ENCODE results near the gene MPHOSPH6. TPM values are rescaled to one million over a fixed set of nuclear protein-coding genes. Genes with fewer than 3 reads are reported as not detected.
"Not testable (repeated sequence)": the region's sequence is repeated elsewhere in the genome, so short reads cannot be mapped to it uniquely, and the experiment has no call there.

MPHOSPH6 gene
- total and polyA plus RNA-seq, 12 donors, result 7.0 to 15.2 (median 10.8) TPM

- H3K4me3 ChIP-seq, result no peak overlapping the region
- peaks cover 0 to 6% (median 0%) of the 10 kb centered on the region in 7 donors for H3K27me3 ChIP-seq
- no peak for DNase-seq
- no peak overlapping the region for H3K27ac ChIP-seq
- no peak for TF ChIP-seq CTCF (IDR thresholded peaks at IDR 0.05)
- no peaks in the 10 kb centered on the region for H3K4me1 ChIP-seq
- intact Hi-C loops (cut with DNase I), result no loop called here
- 90 to 93% methylated on average over 2 of the region's 2 CpGs for WGBS, 2 donors
- H3K9me3 ChIP-seq, result no peaks in the 10 kb centered on the region
- no peaks in the 10 kb centered on the region for H3K36me3 ChIP-seq
- no peak for ATAC-seq
Measured at GRCh38 chr16:82118749-82119148, 51.3 kb downstream of the MPHOSPH6 start.

- TF ChIP-seq CTCF (IDR thresholded peaks at IDR 0.05), result no peak
- Histone ChIP-seq H3K4me3 (no peak overlapping the region), H3K4me1 (no peaks in the 10 kb centered on the region), H3K9me3 (no peaks in the 10 kb centered on the region), H3K27ac (no peak overlapping the region), H3K36me3 (no peaks in the 10 kb centered on the region), H3K27me3 (peaks cover 0 to 5% (median 0%) of the 10 kb centered on the region in 7 donors)
- 76 to 85% methylated on average over 1 of the region's 1 CpG for WGBS, 2 donors
- intact Hi-C loops (cut with DNase I), result no loop called here
- DNase-seq (no peak), ATAC-seq (no peak)
Measured at GRCh38 chr16:82116535-82116934, 53.5 kb downstream of the MPHOSPH6 start.

GRCh38 chr16:82113741-82114140 lies 56.3 kb downstream of the MPHOSPH6 start:
- 73 to 75% methylated on average over 3 of the region's 3 CpGs for WGBS, 2 donors
- intact Hi-C loops (cut with DNase I), result no loop called here
- Histone ChIP-seq H3K4me1 (no peaks in the 10 kb centered on the region), H3K27ac (no peak overlapping the region), H3K27me3 (peaks cover 0 to 13% (median 0%) of the 10 kb centered on the region in 7 donors), H3K9me3 (no peaks in the 10 kb centered on the region), H3K36me3 (no peaks in the 10 kb centered on the region), H3K4me3 (no peak overlapping the region)
- no peak for TF ChIP-seq CTCF (IDR thresholded peaks at IDR 0.05)
- DNase-seq (no peak), ATAC-seq (no peak)

- ATAC-seq, result no peak
- no peak overlapping the region for H3K4me3 ChIP-seq
- no peaks in the 10 kb centered on the region for H3K36me3 ChIP-seq
- intact Hi-C loops (cut with DNase I), result no loop called here
- no peaks in the 10 kb centered on the region for H3K9me3 ChIP-seq
- no peak for DNase-seq
- no peak for TF ChIP-seq CTCF (IDR thresholded peaks at IDR 0.05)
- WGBS, 2 donors, result 82 to 88% methylated on average over 2 of the region's 2 CpGs
- no peak overlapping the region for H3K27ac ChIP-seq
- no peaks in the 10 kb centered on the region for H3K4me1 ChIP-seq
- peaks cover 0 to 25% (median 0%) of the 10 kb centered on the region in 7 donors for H3K27me3 ChIP-seq
Measured at GRCh38 chr16:82111944-82112343, 58.1 kb downstream of the MPHOSPH6 start.

- 62 to 72% methylated on average over 3 of the region's 3 CpGs for WGBS, 2 donors
- peaks cover 0 to 25% (median 0%) of the 10 kb centered on the region in 7 donors for H3K27me3 ChIP-seq
- DNase-seq; intact Hi-C loops (cut with DNase I); H3K27ac ChIP-seq; H3K9me3 ChIP-seq; H3K4me3 ChIP-seq; ATAC-seq; H3K4me1 ChIP-seq; H3K36me3 ChIP-seq: not testable (repeated sequence)
Measured at GRCh38 chr16:82109266-82109665, 60.8 kb downstream of the MPHOSPH6 start.
